Glomerular visceral epithelial cell (primary cell): ENCODE measurements around the gene WFDC1.

Experiments used
- DNase-seq: peaks from one replicate; pipeline ENCODE4 v3.0.0-alpha.2; 2016; ENCODE audit errors: extremely low spot score

The WFDC1 gene

GRCh38 chr16:84272740-84273320, 21.8 kb upstream of the WFDC1 start:
- DNase-seq, result no peak

- no peak for DNase-seq
Observed at GRCh38 chr16:84274515-84274914, 20.2 kb upstream of the WFDC1 start.

- no peak for DNase-seq
Observed at GRCh38 chr16:84275585-84276151, 19.0 kb upstream of the WFDC1 start.

- DNase-seq, result peak; percentile 49
Observed at GRCh38 chr16:84277244-84277823, 17.3 kb upstream of the WFDC1 start.

GRCh38 chr16:84278333-84278732, 16.3 kb upstream of the WFDC1 start:
- DNase-seq, result no peak

- no peak for DNase-seq
Observed at GRCh38 chr16:84278968-84279367, 15.7 kb upstream of the WFDC1 start.

GRCh38 chr16:84279881-84280280, 14.8 kb upstream of the WFDC1 start:
- no peak for DNase-seq

GRCh38 chr16:84281074-84281473, 13.6 kb upstream of the WFDC1 start:
- DNase-seq, result no peak

GRCh38 chr16:84282533-84282932, 12.1 kb upstream of the WFDC1 start:
- DNase-seq, result no peak

GRCh38 chr16:84283314-84284153, 11.1 kb upstream of the WFDC1 start:
- no peak for DNase-seq

GRCh38 chr16:84284154-84284722, 10.4 kb upstream of the WFDC1 start:
- no peak for DNase-seq

GRCh38 chr16:84286578-84287240, 8.0 kb upstream of the WFDC1 start:
- DNase-seq, result peak; percentile 11

- DNase-seq, result no peak
Observed at GRCh38 chr16:84288902-84289301, 5.8 kb upstream of the WFDC1 start.

GRCh38 chr16:84291226-84291625, 3.5 kb upstream of the WFDC1 start:
- no peak for DNase-seq

GRCh38 chr16:84292011-84292410, 2.7 kb upstream of the WFDC1 start:
- DNase-seq, result no peak

GRCh38 chr16:84293406-84293805, 1.3 kb upstream of the WFDC1 start:
- DNase-seq, result no peak

GRCh38 chr16:84294117-84294516, 561 bp upstream of the WFDC1 start:
- no peak for DNase-seq

- no peak for DNase-seq
Observed at GRCh38 chr16:84295203-84295860, 654 bp downstream of the WFDC1 start.

GRCh38 chr16:84298376-84298899, 3.8 kb downstream of the WFDC1 start:
- DNase-seq, result no peak

GRCh38 chr16:84299734-84300440, 5.2 kb downstream of the WFDC1 start:
- DNase-seq, result no peak
